Tibial nerve (tissue), 4 donors: Measurements from ENCODE around the gene ADPGK.

ENCODE experiments used
- EP300 ChIP-seq, 2 donors: sonication (generic); formaldehyde crosslinking; IDR thresholded peaks; one replicate each; pipeline ENCODE4 v1.6.1; 2017; ENCODE audit warnings: antibody characterized with exemption in 2 of 2, mild to moderate bottlenecking in 1 of 2
- POLR2A ChIP-seq, 2 donors: fragments of 450-650 bp; IDR thresholded peaks; one replicate each; pipeline ENCODE4 v1.6.1; 2017; ENCODE audit warnings: antibody characterized with exemption in 2 of 2, mild to moderate bottlenecking in 2 of 2, moderate library complexity in 2 of 2
- TF ChIP-seq, protein P1 (sequence below), 5 experiments: fragments of 200-600 bp in 3 of 5; fragments of 450-650 bp in 2 of 5; sonication (generic) in 3 of 5; IDR thresholded peaks; one replicate each; pipeline ENCODE4 v1.5.1; 2016 to 2019; ENCODE audit warnings: antibody characterized with exemption in 5 of 5, mild to moderate bottlenecking in 3 of 5, moderate library complexity in 2 of 5

- TF ChIP-seq, protein P1, sequence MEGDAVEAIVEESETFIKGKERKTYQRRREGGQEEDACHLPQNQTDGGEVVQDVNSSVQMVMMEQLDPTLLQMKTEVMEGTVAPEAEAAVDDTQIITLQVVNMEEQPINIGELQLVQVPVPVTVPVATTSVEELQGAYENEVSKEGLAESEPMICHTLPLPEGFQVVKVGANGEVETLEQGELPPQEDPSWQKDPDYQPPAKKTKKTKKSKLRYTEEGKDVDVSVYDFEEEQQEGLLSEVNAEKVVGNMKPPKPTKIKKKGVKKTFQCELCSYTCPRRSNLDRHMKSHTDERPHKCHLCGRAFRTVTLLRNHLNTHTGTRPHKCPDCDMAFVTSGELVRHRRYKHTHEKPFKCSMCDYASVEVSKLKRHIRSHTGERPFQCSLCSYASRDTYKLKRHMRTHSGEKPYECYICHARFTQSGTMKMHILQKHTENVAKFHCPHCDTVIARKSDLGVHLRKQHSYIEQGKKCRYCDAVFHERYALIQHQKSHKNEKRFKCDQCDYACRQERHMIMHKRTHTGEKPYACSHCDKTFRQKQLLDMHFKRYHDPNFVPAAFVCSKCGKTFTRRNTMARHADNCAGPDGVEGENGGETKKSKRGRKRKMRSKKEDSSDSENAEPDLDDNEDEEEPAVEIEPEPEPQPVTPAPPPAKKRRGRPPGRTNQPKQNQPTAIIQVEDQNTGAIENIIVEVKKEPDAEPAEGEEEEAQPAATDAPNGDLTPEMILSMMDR (IDR thresholded peaks at IDR 0.05), result no peak
- no peak for TF ChIP-seq EP300 (IDR thresholded peaks at IDR 0.05)
- TF ChIP-seq POLR2A (IDR thresholded peaks at IDR 0.05), result no peak
These were observed 54.7 kb downstream of the ADPGK start for GRCh38 chr15:72728821-72729220.
